ENCODE data around the gene TCF4.

DNA sequence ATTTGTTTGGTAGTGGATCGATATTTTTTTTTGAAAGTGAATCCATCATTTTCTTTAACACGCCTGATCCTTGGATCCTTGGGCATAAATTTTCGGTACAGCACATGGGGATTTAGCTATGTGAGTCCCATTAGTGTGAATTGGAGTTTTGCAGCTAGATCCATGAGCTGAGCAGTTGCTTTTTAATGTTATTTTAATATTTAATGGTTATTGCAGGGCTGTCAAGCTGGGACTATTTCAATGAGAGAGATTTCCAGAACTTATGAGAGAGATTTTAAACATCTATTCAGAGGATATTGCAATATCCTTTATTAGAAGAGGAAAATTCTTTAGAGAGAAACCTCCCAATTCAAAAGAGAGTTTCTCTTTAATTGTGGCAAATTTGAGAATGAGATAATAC is 35.6 kb upstream of the TCF4 start:
- TF ChIP-seq, protein P1, sequence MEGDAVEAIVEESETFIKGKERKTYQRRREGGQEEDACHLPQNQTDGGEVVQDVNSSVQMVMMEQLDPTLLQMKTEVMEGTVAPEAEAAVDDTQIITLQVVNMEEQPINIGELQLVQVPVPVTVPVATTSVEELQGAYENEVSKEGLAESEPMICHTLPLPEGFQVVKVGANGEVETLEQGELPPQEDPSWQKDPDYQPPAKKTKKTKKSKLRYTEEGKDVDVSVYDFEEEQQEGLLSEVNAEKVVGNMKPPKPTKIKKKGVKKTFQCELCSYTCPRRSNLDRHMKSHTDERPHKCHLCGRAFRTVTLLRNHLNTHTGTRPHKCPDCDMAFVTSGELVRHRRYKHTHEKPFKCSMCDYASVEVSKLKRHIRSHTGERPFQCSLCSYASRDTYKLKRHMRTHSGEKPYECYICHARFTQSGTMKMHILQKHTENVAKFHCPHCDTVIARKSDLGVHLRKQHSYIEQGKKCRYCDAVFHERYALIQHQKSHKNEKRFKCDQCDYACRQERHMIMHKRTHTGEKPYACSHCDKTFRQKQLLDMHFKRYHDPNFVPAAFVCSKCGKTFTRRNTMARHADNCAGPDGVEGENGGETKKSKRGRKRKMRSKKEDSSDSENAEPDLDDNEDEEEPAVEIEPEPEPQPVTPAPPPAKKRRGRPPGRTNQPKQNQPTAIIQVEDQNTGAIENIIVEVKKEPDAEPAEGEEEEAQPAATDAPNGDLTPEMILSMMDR (optimal IDR thresholded peaks at IDR 0.05 in 1 of 3, IDR thresholded peaks at IDR 0.05 in 1 of 3, conservative IDR thresholded peaks at IDR 0.05 in 1 of 3; ENCODE audit: extremely low read depth in 1 of 3, insufficient read depth in 2 of 3, low read length in 3 of 3) = no peak
- no peak for TF ChIP-seq EZH2 (IDR thresholded peaks at IDR 0.05; ENCODE audit: low read length)

All from keratinocyte (primary cell).